Pancreas (tissue), 10 donors: ENCODE results near the gene FLOT1. TPM values are rescaled to one million over a fixed set of nuclear protein-coding genes. Genes with fewer than 3 reads are reported as not detected.

Source experiments
- ATAC-seq, 4 donors: fragments of 200-7000 bp; cut with Tn5 transposase; one replicate each; pipeline versions ENCODE4 v1.8.0 to v1.9.1; 2020; ENCODE audit warnings: mild to moderate bottlenecking in 4 of 4, moderate library complexity in 4 of 4
- DNase-seq, 6 donors: peaks; one replicate each; pipeline ENCODE4 v3.0.0-alpha.2; 2020
- FAIRE-seq: peaks from 2 replicates; lab custom pipeline; 2012; peaks lifted over from hg19 to GRCh38; lab: Jason Lieb, UNC
- H3K27ac ChIP-seq, 4 donors: fragments of 200-600 bp; sonication (generic); 1 replicate in 3 of 4; 2 replicates in 1 of 4; pipeline versions ENCODE4 v1.5.0 to v1.8.0; 2020
- H3K27me3 ChIP-seq, 4 donors: fragments of 200-600 bp; one replicate each; pipeline ENCODE4 v1.8.0; 2021
- H3K36me3 ChIP-seq, 3 donors: fragments of 200-600 bp; sonication (generic) in 1 of 3; one replicate each; pipeline versions ENCODE4 v1.5.0 to v1.8.0; 2020 to 2021
- H3K4me1 ChIP-seq, 3 donors: fragments of 200-600 bp; one replicate each; pipeline ENCODE4 v1.8.0; 2021
- H3K4me3 ChIP-seq, 4 donors: fragments of 200-600 bp; sonication (generic) in 2 of 4; one replicate each; pipeline versions ENCODE4 v1.5.0 to v1.8.0; 2020 to 2021
- H3K9me3 ChIP-seq, 4 donors: fragments of 200-600 bp; one replicate each; pipeline ENCODE4 v1.8.0; 2021
- CTCF ChIP-seq, 4 donors: fragments of 200-600 bp; sonication (generic) in 3 of 4; IDR thresholded peaks; one replicate each; pipeline versions ENCODE4 v1.5.0 to v1.8.0; 2021; ENCODE audit warnings: antibody characterized with exemption in 4 of 4
- WGBS, 2 donors: extraction: QIAGEN DNeasy Blood & Tissue Kit; methylation state at CpG; one replicate each; pipeline ENCODE4 v1.1.7; 2013; 5-methylcytosine and 5-hydroxymethylcytosine counted together
- intact Hi-C, 3 donors: fragments of 100-400 bp; cut with DNase I; formaldehyde crosslinking; loops; one replicate each; pipeline versions ENCODE4 v1.11.1 to v1.14.2; 2022
- polyA plus RNA-seq, 2 donors: library from polyadenylated mRNA; stranded (reverse); fragments of 200-250 nt; gene quantifications; one replicate each; pipeline ENCODE4 v1.2.3, GENCODE V29; 2013
- total RNA-seq, 6 donors: library from RNA; stranded (reverse); fragmentation: NEBNext Ultra II Directional in 4 of 6; extraction: Animal tissue kit (Norgen Biotek cat#: 25700) in 4 of 6; gene quantifications; one replicate each; pipeline versions ENCODE4 v1.2.1 to v1.2.4, GENCODE V29; 2021 to 2023
- donor health status: healthy with polysubstance abuse.
- donor health status: DM: no; HTN: no; CAD: no; lungs with moderate emphysema.
- donor health status: DM: no; HTN: no; CAD: no.
- donor health status: control.
- donor health status: control.
- donor health status: Bipolar disorder and iron deficiency.
- donor health status: DM: yes; HTN: yes; CAD: no.
- donor health status: DM: no; HTN: no; CAD: no.
- donor health status: DM: no; HTN: no; CAD: no.
- donor health status: DM: yes; HTN: yes; CAD: no.

Gene FLOT1
- total and polyA plus RNA-seq, 8 donors: 45.7 to 151 (median 61.8) TPM

GRCh38 chr6:30782425-30783014, 40.0 kb upstream of the FLOT1 start:
- DNase-seq: no peak
- H3K36me3 ChIP-seq: no peaks in the 10 kb centered on the region
- intact Hi-C loops: no loop called here
- no peaks in the 10 kb centered on the region for H3K9me3 ChIP-seq
- H3K4me3 ChIP-seq: no peak overlapping the region
- peaks cover 32 to 53% (median 39%) of the 10 kb centered on the region in 3 donors for H3K4me1 ChIP-seq
- ATAC-seq: peak; percentile 5 to 13 (median 9)
- no peak for TF ChIP-seq CTCF (IDR thresholded peaks at IDR 0.05)
- no peak for FAIRE-seq
- peak overlapping the region; percentile 81 to 96 (median 84) for H3K27ac ChIP-seq
- H3K27me3 ChIP-seq: no peaks in the 10 kb centered on the region

GRCh38 chr6:30781743-30782424, 39.4 kb upstream of the FLOT1 start:
- H3K9me3 ChIP-seq: no peaks in the 10 kb centered on the region
- ATAC-seq (peak; percentile 78 to 89 (median 87)), DNase-seq (peak; percentile 97 to 100 (median 98)), FAIRE-seq (peak; percentile 83)
- peaks cover 32 to 55% (median 39%) of the 10 kb centered on the region in 3 donors for H3K4me1 ChIP-seq
- no peaks in the 10 kb centered on the region for H3K27me3 ChIP-seq
- H3K4me3 ChIP-seq: peak overlapping the region in 2 of 4 donors; percentile 2 to 8
- intact Hi-C loops: no loop called here
- TF ChIP-seq CTCF (IDR thresholded peaks at IDR 0.05): no peak
- H3K36me3 ChIP-seq: no peaks in the 10 kb centered on the region
- 3 to 4% methylated on average over 13 of the region's 13 CpGs for WGBS, 2 donors
- H3K27ac ChIP-seq: peak overlapping the region; percentile 81 to 96 (median 84)

GRCh38 chr6:30781395-30781742, 38.9 kb upstream of the FLOT1 start:
- ATAC-seq (peak in 2 of 4 donors; percentile 31 to 52), DNase-seq (no peak), FAIRE-seq (no peak)
- H3K4me3 ChIP-seq: peak overlapping the region in 2 of 4 donors; percentile 2 to 8
- 78 to 82% methylated on average over 4 of the region's 4 CpGs for WGBS, 2 donors
- H3K27me3 ChIP-seq: no peaks in the 10 kb centered on the region
- no peaks in the 10 kb centered on the region for H3K9me3 ChIP-seq
- no peak for TF ChIP-seq CTCF (IDR thresholded peaks at IDR 0.05)
- peaks cover 32 to 55% (median 39%) of the 10 kb centered on the region in 3 donors for H3K4me1 ChIP-seq
- no peaks in the 10 kb centered on the region for H3K36me3 ChIP-seq
- H3K27ac ChIP-seq: peak overlapping the region; percentile 81 to 96 (median 84)
- intact Hi-C loops: no loop called here

GRCh38 chr6:30780642-30780920, 38.1 kb upstream of the FLOT1 start:
- WGBS, 2 donors: 91 to 96% methylated on average over 1 of the region's 1 CpG
- peak overlapping the region in 3 of 4 donors; percentile 84 to 96 (median 85) for H3K27ac ChIP-seq
- FAIRE-seq (no peak), ATAC-seq (no peak), DNase-seq (no peak)
- intact Hi-C loops: no loop called here
- no peaks in the 10 kb centered on the region for H3K9me3 ChIP-seq
- H3K4me3 ChIP-seq: no peak overlapping the region
- no peaks in the 10 kb centered on the region for H3K36me3 ChIP-seq
- no peaks in the 10 kb centered on the region for H3K27me3 ChIP-seq
- TF ChIP-seq CTCF (IDR thresholded peaks at IDR 0.05): no peak
- peaks cover 32 to 55% (median 39%) of the 10 kb centered on the region in 3 donors for H3K4me1 ChIP-seq
